Activated T-cell treated with anti-CD3 and anti-CD28 coated beads, Interleukin-2, amount 50 U/mL, for 1 hour (primary cell): ENCODE measurements around the gene ACAD9.
"Not testable (repeated sequence)": the region's sequence is repeated elsewhere in the genome, so short reads cannot be mapped to it uniquely, and the experiment has no call there.

Experiments
- DNase-seq: peaks from one replicate; pipeline ENCODE4 v3.0.0-alpha.2; 2020

ACAD9 gene

GRCh38 chr3:128903501-128903900 is 24.1 kb downstream of the ACAD9 start:
- no peak for DNase-seq

- DNase-seq = no peak
Observed at GRCh38 chr3:128906031-128906803, 26.8 kb downstream of the ACAD9 start.

GRCh38 chr3:128906804-128907525 is 27.5 kb downstream of the ACAD9 start:
- no peak for DNase-seq

- no peak for DNase-seq
Observed at GRCh38 chr3:128907706-128908445, 28.5 kb downstream of the ACAD9 start.

- no peak for DNase-seq
Observed at GRCh38 chr3:128908951-128909350, 29.5 kb downstream of the ACAD9 start.

GRCh38 chr3:128910006-128910405 is 30.6 kb downstream of the ACAD9 start:
- no peak for DNase-seq

GRCh38 chr3:128911911-128912310 is 32.5 kb downstream of the ACAD9 start:
- DNase-seq = no peak

- DNase-seq = no peak
Observed at GRCh38 chr3:128914966-128915645, 35.7 kb downstream of the ACAD9 start.

- no peak for DNase-seq
Observed at GRCh38 chr3:128917291-128917690, 37.9 kb downstream of the ACAD9 start.

GRCh38 chr3:128919988-128920387 is 40.6 kb downstream of the ACAD9 start:
- DNase-seq = no peak

GRCh38 chr3:128922804-128923459 is 43.5 kb downstream of the ACAD9 start:
- peak; percentile 53 for DNase-seq

- DNase-seq = no peak
Observed at GRCh38 chr3:128923576-128923975, 44.2 kb downstream of the ACAD9 start.

GRCh38 chr3:128923986-128924385 is 44.6 kb downstream of the ACAD9 start:
- DNase-seq = not testable (repeated sequence)

- no peak for DNase-seq
Observed at GRCh38 chr3:128929364-128929763, 49.9 kb downstream of the ACAD9 start.

GRCh38 chr3:128931046-128931445 is 51.6 kb downstream of the ACAD9 start:
- no peak for DNase-seq

- no peak for DNase-seq
Observed at GRCh38 chr3:128932516-128933212, 53.2 kb downstream of the ACAD9 start.

GRCh38 chr3:128933213-128933921 is 53.9 kb downstream of the ACAD9 start:
- DNase-seq = no peak

GRCh38 chr3:128933922-128934253 is 54.5 kb downstream of the ACAD9 start:
- DNase-seq = no peak

GRCh38 chr3:128935922-128936321 is 56.5 kb downstream of the ACAD9 start:
- no peak for DNase-seq

GRCh38 chr3:128936341-128936740 is 56.9 kb downstream of the ACAD9 start:
- DNase-seq = no peak

GRCh38 chr3:128940252-128940651 is 60.8 kb downstream of the ACAD9 start:
- no peak for DNase-seq
